Activated T-helper 1 cell treated with anti-CD3 and anti-CD28 coated beads, Interleukin-2, amount 50 U/mL, for 16 hours (primary cell): ENCODE measurements around the gene GIMAP7.
"Not testable (repeated sequence)": the region's sequence is repeated elsewhere in the genome, so short reads cannot be mapped to it uniquely, and the experiment has no call there.

Experiments used
- DNase-seq, 2 donors: peaks; one replicate each; pipeline ENCODE4 v3.0.0-alpha.2; 2020; ENCODE audit warnings: low read depth in 1 of 2, low spot score in 1 of 2

The GIMAP7 gene

GRCh38 chr7:150514748-150515222 lies at the start of gene GIMAP7:
Gene GIMAP7, plus strand, starts transcription at chr7:150514872. Its CDS starts 5,103 bp downstream, at chr7:150519975.
- peak; percentile 33 to 34 for DNase-seq

GRCh38 chr7:150464962-150465361 lies 49.7 kb upstream of the GIMAP7 start:
- no peak for DNase-seq

- DNase-seq = no peak
These were observed 49.3 kb upstream of the GIMAP7 start for GRCh38 chr7:150465414-150465813.

GRCh38 chr7:150466477-150466876 lies 48.2 kb upstream of the GIMAP7 start:
- no peak for DNase-seq

GRCh38 chr7:150468241-150468640 lies 46.4 kb upstream of the GIMAP7 start:
- DNase-seq = no peak

GRCh38 chr7:150471886-150472285 lies 42.8 kb upstream of the GIMAP7 start:
- no peak for DNase-seq

- no peak for DNase-seq
These were observed 40.8 kb upstream of the GIMAP7 start for GRCh38 chr7:150473902-150474301.

GRCh38 chr7:150476285-150476684 lies 38.4 kb upstream of the GIMAP7 start:
- no peak for DNase-seq

GRCh38 chr7:150476819-150477631 lies 37.6 kb upstream of the GIMAP7 start:
- no peak for DNase-seq

- DNase-seq = no peak
These were observed 35.5 kb upstream of the GIMAP7 start for GRCh38 chr7:150479023-150479716.

- peak in 1 of 2 donors; percentile 19 for DNase-seq
These were observed 33.3 kb upstream of the GIMAP7 start for GRCh38 chr7:150481186-150481920.

- DNase-seq = no peak
These were observed 32.8 kb upstream of the GIMAP7 start for GRCh38 chr7:150481922-150482321.

GRCh38 chr7:150483514-150483913 lies 31.2 kb upstream of the GIMAP7 start:
- DNase-seq = not testable (repeated sequence)

GRCh38 chr7:150484071-150484470 lies 30.6 kb upstream of the GIMAP7 start:
- not testable (repeated sequence) for DNase-seq

- no peak for DNase-seq
These were observed 27.0 kb upstream of the GIMAP7 start for GRCh38 chr7:150487625-150488024.

- DNase-seq = no peak
These were observed 24.9 kb upstream of the GIMAP7 start for GRCh38 chr7:150489782-150490181.

GRCh38 chr7:150493442-150493841 lies 21.2 kb upstream of the GIMAP7 start:
- DNase-seq = not testable (repeated sequence)

- no peak for DNase-seq
These were observed 12.2 kb upstream of the GIMAP7 start for GRCh38 chr7:150502519-150502918.

- DNase-seq = no peak
These were observed 11.5 kb upstream of the GIMAP7 start for GRCh38 chr7:150503155-150503554.

GRCh38 chr7:150503581-150503980 lies 11.1 kb upstream of the GIMAP7 start:
- DNase-seq = no peak

- no peak for DNase-seq
These were observed 6.6 kb upstream of the GIMAP7 start for GRCh38 chr7:150507947-150508602.
